GM21529 (cell line): ENCODE data around the gene EP400.

ENCODE experiments used
- ATAC-seq: cut with Tn5 transposase; IDR thresholded peaks from one replicate; pipeline ENCODE4 v1.9.1; 2021; ENCODE audit not compliant: unreplicated experiment

EP400 gene

GRCh38 chr12:132111654-132112304 is 162.0 kb downstream of the EP400 start:
- no peak for ATAC-seq

DNA sequence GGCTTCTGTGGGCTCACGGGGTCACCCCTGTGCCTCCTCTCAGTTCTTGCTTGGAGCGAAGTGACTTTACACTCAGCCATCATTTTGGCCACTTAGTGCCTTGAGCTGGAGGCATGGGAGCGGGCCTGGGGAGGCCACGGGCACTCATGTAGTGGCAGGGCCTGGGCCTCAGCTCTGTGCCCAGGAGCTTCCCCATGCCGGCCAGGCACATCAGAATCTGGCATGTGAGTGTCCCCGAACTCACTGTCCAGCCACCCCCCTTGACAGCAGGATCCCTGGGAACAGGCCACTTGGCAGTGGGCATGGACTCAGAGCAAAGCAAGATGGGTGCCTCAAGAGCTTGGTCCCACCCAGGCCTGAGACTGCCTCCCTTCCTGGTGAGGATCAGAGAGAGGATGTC is 164.9 kb downstream of the EP400 start:
- no peak for ATAC-seq

GRCh38 chr12:132115500-132115899 is 165.8 kb downstream of the EP400 start:
- ATAC-seq: no peak

- no peak for ATAC-seq
These were observed 167.2 kb downstream of the EP400 start for GRCh38 chr12:132116709-132117557.

DNA sequence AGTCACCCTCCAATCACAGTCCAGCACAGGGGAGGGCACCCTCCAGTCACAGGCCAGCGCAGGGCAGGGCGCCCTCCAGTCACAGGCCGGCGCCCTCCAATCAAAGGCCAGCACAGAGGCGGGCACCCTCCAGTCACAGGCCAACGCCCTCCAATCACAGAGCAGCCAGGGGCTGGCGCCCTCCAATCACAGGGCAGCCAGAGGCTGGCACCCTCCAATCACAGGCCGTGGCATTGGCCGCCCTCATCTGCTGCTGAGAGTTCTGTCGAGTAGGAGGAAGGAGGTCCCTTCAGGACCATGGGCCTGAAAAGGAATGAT is 167.8 kb downstream of the EP400 start:
- no peak for ATAC-seq

GRCh38 chr12:132118876-132119275 is 169.1 kb downstream of the EP400 start:
- no peak for ATAC-seq

GRCh38 chr12:132121283-132121682 is 171.5 kb downstream of the EP400 start:
- ATAC-seq: no peak

GRCh38 chr12:132123970-132124765 is 174.4 kb downstream of the EP400 start:
- no peak for ATAC-seq

- no peak for ATAC-seq
These were observed 175.2 kb downstream of the EP400 start for GRCh38 chr12:132124766-132125425.

DNA sequence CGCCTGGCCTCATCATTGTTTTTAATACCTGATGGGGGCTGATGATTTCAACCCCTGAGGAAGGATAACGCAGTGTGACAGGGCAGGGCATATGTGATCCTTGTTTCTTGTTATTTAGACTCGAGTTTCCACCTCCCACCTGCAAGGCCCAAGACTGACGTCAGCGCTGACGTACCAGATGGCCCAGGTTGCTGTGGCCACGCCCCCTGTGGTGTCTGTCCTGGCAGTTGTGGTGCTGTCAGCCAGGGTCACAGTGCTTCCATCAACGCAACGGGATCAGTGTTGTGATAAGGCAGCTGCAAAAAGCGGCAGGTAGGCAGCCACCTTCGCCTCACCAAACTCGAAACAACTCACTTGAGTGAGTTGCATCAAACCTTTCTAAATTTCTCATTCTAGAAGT is 176.0 kb downstream of the EP400 start:
- no peak for ATAC-seq

DNA sequence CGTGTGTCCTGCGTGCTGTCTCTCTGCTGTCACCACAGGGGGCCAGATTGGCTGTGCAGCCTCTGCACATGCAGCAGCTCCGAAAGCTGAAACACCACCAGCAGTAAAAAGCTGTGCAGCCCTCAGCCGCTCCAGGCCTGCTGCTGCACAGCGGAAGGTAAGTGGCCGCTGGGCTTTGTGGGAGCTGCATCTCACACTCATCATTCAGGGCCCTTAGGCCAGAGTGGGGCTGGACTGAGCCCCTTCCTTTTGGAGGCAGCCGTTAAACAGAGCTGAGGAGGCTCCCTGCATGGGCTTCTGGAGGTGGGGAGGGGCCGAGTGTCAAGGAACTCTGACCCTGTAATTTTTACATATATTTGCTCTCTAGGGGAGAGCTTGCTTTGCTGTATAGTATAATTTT is 177.3 kb downstream of the EP400 start:
- ATAC-seq: no peak

DNA sequence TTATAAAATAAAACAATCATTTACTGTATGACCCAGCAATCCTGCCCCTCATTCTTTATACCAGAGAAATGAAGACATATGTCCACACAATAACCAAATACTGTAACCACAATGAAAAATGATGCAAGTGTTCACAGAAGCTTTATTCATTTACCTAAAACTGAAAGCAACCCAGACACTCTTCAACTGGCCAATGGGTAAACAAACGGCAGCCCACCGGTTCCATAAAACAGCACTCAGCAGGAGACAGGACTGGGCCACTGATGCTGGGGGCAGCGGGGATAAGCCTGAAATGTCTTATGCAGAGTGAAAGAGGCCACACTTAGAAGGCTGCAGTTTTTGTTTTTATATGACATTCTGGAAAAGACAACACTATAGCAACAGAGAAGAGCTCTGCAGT is 179.3 kb downstream of the EP400 start:
- no peak for ATAC-seq

DNA sequence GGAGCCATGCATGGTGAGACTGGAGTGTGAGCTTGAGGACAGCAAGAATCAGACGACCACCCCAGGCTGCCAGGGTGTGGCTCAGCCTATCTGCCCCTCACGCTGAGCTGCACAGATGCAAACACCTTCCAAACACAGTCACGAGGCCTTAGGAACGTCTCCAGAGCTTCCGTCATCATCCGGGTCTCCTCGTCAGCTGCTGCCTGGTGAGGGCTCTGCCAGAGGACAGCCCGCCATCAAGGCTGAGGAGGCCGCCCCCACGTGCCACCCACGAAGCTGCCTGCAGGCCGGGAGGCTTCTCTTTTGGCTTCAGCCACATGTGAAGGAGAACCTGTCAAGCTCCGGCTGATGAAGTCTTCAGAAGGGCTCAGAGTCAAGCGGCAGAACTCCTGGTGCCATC is 180.9 kb downstream of the EP400 start:
- no peak for ATAC-seq
